HG02588 (cell line): ENCODE results near the gene IQGAP3.
"Not testable (repeated sequence)": the region's sequence is repeated elsewhere in the genome, so short reads cannot be mapped to it uniquely, and the experiment has no call there.

Source experiments
- ATAC-seq: cut with Tn5 transposase; IDR thresholded peaks from one replicate; pipeline ENCODE4 v1.9.1; 2021; ENCODE audit warnings: mild to moderate bottlenecking, moderate library complexity; ENCODE audit not compliant: unreplicated experiment

The IQGAP3 gene

DNA sequence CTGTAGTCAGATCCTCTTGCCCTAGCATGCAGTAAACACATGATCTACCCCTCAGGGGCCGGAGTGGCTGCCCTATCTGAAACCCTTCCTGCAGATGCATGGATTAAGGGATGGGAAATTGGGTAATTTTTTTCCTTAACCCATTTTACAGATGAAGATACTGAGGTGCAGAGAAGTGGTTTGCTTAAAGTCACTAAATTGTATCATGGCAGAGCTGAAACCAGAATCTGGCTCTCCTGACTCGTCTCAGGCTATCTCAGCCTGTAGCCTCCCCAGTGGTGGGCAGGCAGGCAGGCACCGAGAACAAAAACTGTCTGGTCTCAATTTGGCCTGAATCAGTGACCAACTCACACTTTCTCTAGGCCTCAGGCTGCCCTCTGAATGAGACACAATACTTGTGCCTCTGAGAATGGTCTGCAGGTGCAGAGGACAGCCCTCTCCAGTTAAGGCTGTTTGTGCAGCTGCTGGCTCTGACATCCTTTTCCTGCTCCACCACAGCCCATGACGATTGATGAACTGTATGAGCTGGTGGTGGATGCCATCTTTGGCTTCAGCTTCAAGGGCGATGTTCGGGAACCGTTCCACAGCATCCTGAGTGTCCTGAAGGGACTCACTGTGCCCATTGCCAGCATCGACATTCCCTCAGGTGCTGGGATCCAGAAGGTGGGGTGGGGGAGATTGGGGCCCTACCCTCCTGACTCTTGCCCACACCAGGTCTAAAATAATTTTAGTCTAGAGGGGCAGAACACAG lies 20.7 kb upstream of the IQGAP3 start:
- ATAC-seq = no peak

GRCh38 chr1:156592158-156592909 lies 20.0 kb upstream of the IQGAP3 start:
- no peak for ATAC-seq

- ATAC-seq = peak; percentile 89
Observed at GRCh38 chr1:156591432-156592157, 19.2 kb upstream of the IQGAP3 start, which contains the start of gene NAXE. NAXE (plus strand) TSS chr1:156591776; CDS start chr1:156591805, 29 bp downstream.

DNA sequence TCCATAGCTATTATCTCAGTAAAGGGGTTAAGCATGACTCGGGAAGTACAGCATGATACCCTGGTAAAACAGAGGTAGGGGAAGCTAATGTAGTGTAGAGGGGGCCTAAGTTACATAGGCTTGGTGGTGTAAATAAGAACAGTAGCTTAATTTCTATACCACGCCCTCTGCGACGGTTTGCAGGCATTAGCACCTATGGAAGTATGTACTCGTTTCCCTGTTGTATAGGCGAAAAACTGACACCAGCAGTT lies 18.7 kb upstream of the IQGAP3 start:
- no peak for ATAC-seq

DNA sequence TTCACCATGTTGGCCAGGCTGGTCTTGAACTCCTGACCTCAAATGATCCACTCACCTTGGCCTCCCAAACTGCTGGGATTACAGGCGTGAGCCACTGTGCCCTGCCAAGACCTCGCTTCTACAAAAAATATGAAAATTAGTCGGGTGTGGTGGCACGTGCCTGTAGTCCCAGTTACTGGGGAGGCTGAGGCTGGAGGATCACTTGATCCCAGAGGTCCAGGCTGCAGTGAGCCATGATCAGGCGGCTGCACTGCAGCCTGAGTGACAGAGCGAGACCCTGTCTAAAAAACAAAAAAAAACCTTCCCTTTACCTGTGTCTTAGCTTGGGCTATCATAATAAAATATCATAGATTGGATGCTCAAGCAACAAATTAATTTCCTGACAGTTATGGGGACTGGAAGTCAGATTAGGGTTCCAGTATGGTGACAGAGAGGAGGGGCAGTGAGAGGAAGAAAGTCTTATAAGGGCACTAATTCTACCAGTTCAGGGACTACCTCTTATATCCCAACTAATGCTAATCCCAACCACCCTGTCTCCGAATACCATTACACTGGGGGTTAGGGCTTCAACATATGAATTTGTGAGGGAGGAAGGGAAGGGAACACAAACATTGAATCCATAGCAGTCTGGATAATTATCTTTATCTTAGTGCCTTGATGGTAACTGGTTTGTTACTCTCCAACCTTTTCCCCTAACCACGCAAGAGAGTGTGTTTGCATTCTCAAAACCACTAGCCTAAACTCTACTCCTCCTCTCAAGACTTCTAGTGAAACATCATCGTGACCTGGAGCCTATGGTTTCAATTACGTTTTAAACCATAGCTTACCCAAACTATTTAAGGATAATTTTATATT lies 18.2 kb upstream of the IQGAP3 start:
- ATAC-seq = no peak

DNA sequence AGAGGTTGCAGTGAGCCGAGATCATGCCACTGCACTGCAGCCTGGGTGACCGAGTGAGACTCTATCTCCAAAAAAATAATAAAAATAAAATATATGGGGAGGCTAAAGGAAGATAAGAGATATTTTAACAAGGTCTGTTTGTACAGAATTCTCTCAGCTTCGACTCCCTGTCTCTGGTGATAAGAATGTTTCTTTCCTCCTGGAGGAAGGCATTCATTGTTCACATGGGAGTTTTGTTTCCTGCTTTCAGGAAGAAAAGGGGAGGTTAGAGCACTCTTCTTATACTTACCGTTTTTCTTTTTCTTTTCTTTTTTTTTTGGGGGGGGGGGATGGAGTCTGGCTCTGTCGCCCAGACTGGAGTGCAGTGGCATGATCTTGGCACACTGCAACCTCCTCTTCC lies 17.2 kb upstream of the IQGAP3 start:
- no peak for ATAC-seq

- not testable (repeated sequence) for ATAC-seq
Observed at GRCh38 chr1:156587927-156588326, 15.6 kb upstream of the IQGAP3 start.

DNA sequence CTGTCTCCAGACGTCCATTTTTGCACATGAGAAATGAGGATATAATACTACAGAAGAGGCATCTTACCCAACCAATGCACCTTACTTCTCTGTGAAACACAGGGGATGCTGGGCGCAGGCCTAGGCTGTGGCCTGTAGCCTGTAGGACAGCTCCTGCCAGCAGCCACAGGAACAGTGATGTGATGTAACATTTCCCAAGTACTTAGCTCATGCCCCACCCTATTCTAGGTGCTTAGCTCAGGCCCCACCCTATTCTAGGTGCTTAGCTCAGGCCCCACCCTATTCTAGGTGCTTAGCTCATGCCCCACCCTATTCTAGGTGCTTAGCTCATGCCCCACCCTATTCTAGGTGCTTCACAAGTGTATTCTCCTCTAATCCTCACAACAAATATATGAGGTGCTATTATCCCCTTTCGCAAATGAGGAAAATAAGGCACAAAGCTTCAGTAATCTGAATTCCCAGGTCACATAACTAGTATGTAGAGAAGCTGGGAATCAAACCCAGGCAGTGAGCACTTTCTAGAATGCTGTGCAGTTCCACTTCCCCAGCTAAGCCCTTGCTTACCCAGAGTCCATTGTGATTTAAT lies 14.6 kb upstream of the IQGAP3 start:
- ATAC-seq = no peak

DNA sequence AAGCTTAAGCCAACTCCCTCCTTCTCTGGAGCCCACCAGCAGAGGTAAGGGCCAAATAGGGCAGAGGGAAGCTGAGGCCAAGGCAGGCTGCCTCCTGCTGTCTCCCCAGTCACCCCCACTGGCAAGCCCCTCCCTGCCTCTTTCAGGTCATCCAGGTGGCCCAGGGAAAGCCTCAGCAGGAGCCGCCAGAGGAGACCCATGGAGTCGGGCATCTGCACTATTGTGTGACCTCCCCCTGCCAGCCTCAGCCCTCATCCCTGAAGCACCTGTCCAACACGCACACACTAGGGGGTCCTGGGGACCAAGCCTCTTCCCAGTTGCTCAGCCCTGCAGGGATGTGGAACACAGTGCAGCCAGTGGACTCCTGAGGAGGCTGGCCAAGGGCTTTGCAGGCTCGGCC lies 14.0 kb upstream of the IQGAP3 start:
- ATAC-seq = no peak

GRCh38 chr1:156584813-156585212 lies 12.4 kb upstream of the IQGAP3 start:
- no peak for ATAC-seq

DNA sequence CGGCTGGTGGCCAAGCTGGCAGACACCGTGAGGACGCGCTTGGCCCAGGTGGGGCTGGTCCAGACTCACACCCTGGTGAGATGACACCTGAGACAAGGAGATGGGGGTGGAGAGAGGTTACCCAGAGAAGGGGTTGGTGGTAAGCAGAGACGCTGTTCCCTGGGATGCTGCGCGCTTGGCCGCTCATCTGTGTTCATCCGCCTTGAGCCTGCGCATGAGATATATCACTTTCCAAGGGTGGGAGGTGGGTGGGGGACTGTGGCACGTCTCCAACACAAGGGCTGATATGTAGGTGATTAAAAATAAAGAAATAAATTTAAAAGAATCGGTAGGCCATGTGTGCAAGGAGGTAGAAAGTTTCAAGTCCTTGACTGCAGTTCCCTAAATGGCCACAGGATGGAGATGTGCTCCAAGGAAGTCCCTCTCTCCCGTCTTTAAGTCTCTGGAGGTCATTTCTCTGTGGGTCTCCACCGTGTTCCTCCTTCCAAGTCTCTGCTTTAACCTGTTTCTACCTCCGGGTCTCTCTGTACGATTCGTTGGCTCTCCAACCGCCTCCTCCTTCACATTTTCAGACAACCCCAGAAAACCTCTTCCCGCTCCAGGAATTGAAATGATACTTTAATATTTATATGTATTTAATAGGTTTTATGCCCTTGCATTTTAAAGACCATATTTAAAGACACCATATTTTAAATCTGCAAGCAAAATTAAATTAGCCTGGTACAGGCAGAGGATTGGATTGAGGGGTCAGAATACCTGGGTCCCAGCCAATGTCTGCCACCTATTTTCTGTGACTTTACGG lies 11.7 kb upstream of the IQGAP3 start:
- no peak for ATAC-seq

DNA sequence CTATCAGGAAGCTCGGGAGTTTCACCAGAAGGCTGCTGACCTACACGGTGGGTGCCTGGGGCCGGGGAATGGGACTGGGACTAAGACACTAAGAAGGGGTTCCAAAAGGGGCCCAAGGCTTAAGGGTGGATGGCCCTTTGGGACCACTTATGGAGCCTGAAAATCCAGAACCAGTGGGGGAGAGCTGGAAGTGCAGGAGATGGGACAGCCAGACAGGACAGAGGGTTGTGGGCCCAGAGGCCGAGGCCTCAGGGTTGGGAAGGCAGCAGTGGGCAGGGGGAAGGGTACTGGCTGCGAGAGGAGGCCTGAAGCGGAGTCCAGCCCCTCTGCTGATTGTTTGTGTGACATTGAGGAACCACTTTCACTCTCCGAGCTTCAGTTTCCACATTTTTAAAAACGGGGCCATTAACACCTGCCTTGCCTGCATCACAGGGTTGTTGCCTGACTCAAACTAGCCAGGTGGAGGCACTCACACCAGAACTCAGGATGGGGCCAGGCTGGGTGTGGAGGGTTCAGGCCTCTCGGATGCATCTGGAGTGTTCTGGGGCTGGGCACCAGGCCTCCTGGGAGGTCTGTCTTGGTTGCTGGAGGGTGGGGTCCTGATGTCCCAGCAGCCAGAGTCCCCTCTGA lies 10.1 kb upstream of the IQGAP3 start:
- no peak for ATAC-seq

GRCh38 chr1:156581661-156582387 lies 9.5 kb upstream of the IQGAP3 start:
- ATAC-seq = no peak

DNA sequence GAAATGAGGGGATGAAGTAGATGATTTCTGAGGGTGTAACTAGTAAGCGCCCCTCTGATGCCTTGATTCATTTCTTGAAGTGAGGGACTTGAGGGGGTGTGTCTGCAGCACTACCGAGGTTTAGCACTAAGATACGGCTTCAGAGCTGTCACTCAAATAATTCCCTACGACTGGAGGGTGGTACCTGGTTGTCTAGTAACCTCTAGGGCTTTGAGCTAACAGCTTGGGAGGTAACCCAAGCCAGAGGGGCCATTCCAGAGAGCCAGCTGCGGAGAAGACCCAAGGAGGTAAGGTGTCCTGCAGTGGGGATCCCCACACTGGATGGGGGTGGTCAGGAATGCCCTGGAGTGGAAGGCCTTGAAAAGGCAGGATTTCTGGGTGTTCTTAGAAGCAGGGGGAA lies 7.1 kb upstream of the IQGAP3 start, which contains the start of gene TTC24:
TSS of gene TTC24 (plus strand) at position 252 of the 400 bp plus-strand sequence. CDS start 1,642 bp downstream, outside the sequence.
- no peak for ATAC-seq

GRCh38 chr1:156578055-156578454 lies 5.7 kb upstream of the IQGAP3 start:
- no peak for ATAC-seq

DNA sequence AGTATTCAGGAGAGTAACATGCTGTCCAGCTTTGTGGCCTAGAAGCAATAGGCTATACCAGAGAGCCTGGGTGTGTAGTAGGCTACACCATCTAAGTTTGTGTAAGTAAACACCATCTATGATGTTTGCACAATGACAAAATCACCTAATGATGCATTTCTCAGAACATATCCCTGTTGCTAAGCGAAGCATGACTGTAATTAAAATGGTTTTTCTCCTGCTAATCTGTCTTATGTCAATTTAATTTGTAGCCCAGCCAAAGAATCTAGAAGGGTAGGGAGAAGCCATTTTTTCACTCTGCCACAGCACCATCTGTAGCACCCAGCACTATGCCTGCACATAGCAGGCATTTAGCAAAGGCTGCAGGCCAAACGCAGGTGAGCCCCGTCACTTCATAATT lies 5.2 kb upstream of the IQGAP3 start:
- no peak for ATAC-seq

DNA sequence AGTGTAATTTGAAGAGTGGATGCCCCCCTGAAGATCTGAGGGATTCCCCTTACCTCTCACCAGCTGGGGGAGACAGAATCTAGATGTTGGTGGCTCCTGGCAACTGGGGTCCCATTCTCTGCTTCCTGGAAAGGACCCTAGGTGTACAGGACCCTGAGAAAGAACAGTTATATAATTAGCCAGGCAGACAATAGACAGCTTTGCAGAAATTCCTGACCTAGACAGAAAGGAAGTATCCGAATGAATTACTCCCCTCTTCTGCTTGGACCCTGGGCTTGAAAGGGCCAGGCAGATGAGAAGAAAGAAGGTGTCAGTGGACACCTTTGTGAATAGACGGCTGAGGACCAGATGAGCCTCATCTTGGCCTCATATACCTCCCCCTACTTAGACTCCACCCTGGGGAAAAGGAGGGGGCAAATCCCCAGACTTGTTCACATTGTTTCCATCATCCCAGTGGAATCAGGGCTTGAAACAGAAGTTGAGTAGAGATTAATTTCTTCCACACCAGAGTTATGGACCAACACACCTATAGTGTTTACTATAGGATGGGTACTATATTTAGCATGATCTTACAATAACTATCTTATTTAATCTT lies 1.8 kb upstream of the IQGAP3 start:
- ATAC-seq = no peak

- no peak for ATAC-seq
Observed at GRCh38 chr1:156572663-156573018, 276 bp upstream of the IQGAP3 start.
